GM10248 (cell line): ENCODE measurements around the gene COQ10B.
A peak's percentile ranks its signal among the peaks of the same experiment; 100 is the strongest.

Experiments
- CTCF ChIA-PET: fragments of 300-600 bp; sonication (Branson Sonifier 250); formaldehyde crosslinking; extraction: SDS; loops from one replicate; lab custom pipeline; 2021; ENCODE audit warnings: antibody characterized with exemption; lab: Yijun Ruan, JAX
- POLR2A ChIA-PET: fragments of 350-650 bp; sonication (Branson Sonifier 250); formaldehyde crosslinking; extraction: SDS; loops from one replicate; lab custom pipeline; 2020; ENCODE audit warnings: antibody characterized with exemption; lab: Yijun Ruan, JAX
- DNase-seq: peaks from one replicate; pipeline ENCODE4 v3.0.0; 2012; ENCODE audit errors: extremely low spot score
- TF ChIP-seq, protein P1 (sequence below): IDR thresholded peaks from 2 replicates; pipeline ENCODE4 v1.5.1; 2012; ENCODE audit warnings: mild to moderate bottlenecking, low read depth; ENCODE audit errors: extremely low read depth, missing control alignments, control extremely low read depth

COQ10B gene

DNA sequence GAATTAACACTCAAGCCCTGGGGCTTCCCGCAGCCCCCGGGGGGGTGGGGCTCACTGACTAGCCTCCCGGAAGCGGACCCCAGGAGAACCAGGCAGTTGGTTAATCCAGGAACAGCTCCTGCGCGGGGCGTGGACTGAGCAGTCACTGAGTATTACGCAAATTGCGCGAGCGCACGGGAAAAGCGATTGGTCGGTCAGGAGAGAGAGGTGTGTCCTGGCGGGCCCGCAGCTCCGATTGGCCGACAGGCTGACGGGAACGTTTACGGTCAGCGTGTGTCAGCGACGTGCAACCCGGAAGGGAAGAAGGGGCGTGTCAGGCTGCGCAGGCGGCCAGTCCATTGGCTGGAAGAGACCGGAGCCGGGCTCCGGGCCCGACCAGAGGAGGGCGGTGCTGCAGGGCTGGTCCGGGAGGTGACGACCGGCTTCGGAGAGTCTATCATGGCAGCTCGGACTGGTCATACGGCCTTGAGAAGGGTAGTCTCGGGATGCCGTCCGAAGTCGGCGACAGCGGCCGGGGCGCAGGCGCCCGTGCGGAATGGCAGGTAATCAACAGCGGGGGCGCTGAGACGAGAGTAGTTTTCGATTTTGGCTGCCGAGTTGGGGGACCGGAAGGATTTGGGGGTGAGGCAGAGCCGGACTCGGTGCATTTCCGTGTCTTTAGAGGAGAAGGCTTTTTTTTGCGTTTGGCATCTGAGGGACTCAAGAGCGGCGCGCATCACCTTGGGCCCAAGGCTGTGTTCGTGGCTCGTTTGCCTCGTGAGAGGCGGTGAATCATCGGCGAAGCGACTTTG, at the start of gene COQ10B:
Gene COQ10B, plus strand, starts transcription at position 430 of the 791 bp plus-strand sequence. Its CDS starts 9 bp downstream, at position 439.
- TF ChIP-seq, protein P1, sequence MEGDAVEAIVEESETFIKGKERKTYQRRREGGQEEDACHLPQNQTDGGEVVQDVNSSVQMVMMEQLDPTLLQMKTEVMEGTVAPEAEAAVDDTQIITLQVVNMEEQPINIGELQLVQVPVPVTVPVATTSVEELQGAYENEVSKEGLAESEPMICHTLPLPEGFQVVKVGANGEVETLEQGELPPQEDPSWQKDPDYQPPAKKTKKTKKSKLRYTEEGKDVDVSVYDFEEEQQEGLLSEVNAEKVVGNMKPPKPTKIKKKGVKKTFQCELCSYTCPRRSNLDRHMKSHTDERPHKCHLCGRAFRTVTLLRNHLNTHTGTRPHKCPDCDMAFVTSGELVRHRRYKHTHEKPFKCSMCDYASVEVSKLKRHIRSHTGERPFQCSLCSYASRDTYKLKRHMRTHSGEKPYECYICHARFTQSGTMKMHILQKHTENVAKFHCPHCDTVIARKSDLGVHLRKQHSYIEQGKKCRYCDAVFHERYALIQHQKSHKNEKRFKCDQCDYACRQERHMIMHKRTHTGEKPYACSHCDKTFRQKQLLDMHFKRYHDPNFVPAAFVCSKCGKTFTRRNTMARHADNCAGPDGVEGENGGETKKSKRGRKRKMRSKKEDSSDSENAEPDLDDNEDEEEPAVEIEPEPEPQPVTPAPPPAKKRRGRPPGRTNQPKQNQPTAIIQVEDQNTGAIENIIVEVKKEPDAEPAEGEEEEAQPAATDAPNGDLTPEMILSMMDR: peak; percentile 18
- DNase-seq: peak; percentile 98
- POLR2A ChIA-PET: interaction anchor here (0.5 to 1.6 kb wide), 15 partner anchors 9 to 501 kb away, joined by 3 to 15 read pairs (median 4); partner anchors contain the start of genes HSPD1, HSPE1 and SF3B1
- CTCF ChIA-PET: interaction anchor here (0.7 to 6.5 kb wide), 10 partner anchors 8 to 24 kb away, joined by 3 to 45 read pairs (median 4); partner anchors contain the start of gene SF3B1

DNA sequence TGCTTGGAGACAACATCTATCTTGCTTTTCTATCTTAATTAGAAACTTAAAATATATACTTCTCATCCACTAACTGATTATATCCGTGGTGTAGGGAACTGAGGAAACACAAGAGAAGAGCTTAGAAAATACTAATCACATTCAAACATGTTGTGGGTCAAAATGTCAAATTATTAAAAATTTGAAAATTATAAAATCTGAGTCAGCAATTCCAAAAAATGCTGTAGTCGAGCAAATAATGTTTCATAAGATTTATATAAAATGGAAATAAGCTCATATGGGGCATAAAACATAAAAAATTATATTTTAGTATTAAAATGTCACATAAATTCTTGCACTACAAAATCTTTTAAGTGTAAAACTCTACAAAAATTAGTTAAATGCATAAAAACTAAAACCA, 47.8 kb upstream of the COQ10B start:
- TF ChIP-seq, protein P1: no peak
- POLR2A ChIA-PET: no interaction called here
- CTCF ChIA-PET: interaction anchor here (1.1 kb wide), 3 partner anchors 9 to 292 kb away, joined by 3 read pairs; no protein-coding TSS in a partner anchor
- no peak for DNase-seq

DNA sequence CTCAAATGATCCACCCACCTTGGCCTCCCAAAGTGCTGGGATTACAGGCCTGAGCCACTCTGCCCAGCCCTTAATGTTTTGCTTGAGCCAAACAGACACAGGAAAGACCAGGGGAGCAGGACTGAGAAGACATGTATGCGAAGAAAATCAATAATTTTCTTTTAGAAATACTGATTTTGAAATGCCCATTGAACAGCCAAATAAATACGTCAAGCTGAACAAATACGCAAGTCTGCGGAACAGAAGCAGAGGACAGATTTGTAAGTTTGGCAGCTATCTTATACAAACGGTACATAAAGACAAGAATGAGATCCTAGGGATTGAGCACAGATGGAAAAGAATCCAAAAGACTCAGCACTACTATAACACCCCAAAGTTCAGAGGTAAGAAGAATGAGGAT, 39.3 kb upstream of the COQ10B start:
- TF ChIP-seq, protein P1: no peak
- POLR2A ChIA-PET: interaction anchor here (0.8 kb wide), 1 partner anchor 17 kb away, joined by 3 read pairs; no protein-coding TSS in a partner anchor
- DNase-seq: no peak
- CTCF ChIA-PET: interaction anchor here (0.7 to 2.0 kb wide), 5 partner anchors 8 to 301 kb away, joined by 3 to 7 read pairs (median 4); no protein-coding TSS in a partner anchor

DNA sequence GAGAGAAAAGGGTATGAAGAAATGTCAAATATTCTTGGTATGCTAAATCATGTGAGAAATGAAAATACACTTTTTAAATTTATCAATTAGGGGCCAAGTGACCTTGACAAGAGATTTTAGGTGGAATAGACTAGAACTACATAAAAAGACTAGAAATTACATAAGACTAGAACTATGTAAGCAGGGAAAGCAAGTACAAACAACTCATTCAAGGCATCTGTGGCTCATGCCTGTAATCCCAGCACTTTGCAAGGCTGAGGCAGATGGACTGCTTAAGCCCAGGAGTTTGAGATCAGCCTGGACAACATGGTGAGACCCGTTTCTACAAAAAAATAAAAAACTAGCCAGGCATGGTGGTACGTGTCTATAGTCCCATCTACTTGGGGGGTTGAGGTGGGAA, 38.8 kb upstream of the COQ10B start:
- ChIA-PET POLR2A (interaction anchor here (0.8 to 1.4 kb wide), 2 partner anchors 11 to 16 kb away, joined by 3 to 5 read pairs; no protein-coding TSS in a partner anchor), CTCF (interaction anchor here (0.9 to 2.0 kb wide), 3 partner anchors 8 to 31 kb away, joined by 3 to 7 read pairs (median 3); no protein-coding TSS in a partner anchor)
- DNase-seq: no peak
- TF ChIP-seq, protein P1: no peak

DNA sequence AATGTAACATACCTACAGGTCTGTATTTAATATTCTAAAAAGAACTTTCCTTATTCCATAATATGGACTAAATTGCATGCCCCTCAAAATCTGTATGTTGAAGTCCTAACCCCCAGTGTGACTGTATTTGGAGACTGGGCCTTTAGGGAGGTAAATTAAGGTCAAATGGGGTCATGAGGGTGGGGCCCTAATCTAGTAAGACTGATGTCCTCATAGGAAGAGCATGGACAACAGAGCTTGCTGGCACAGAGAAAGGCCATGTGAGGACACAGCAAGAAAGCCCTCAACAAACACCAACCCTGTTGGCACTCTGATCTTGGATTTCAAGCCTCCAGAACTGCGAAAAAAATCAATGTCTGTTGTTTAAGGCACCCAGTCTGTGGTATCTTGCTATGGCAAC, 37.1 kb upstream of the COQ10B start:
- CTCF ChIA-PET: interaction anchor here (1.7 to 2.4 kb wide), 2 partner anchors 11 to 13 kb away, joined by 3 to 5 read pairs; no protein-coding TSS in a partner anchor
- POLR2A ChIA-PET: no interaction called here
- TF ChIP-seq, protein P1: no peak
- DNase-seq: no peak

DNA sequence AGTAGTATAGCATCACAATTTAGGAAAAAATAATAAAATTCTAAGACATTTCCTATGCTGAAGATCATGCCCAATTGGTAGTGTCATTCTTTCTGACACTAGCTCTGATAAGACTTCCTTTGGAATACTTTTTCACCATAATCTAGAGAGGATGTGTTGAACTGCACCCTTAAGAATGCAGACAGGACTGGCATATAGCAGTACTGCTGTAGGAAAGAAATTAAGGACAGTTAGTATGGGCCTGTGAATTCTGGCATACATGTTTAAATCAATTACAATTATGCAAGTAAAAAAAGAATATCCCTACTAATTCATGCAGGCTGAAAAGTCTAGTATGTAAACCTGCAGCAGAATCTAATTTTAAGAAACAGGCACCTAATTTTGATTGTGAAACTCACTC, 33.9 kb upstream of the COQ10B start:
- POLR2A ChIA-PET: no interaction called here
- CTCF ChIA-PET: interaction anchor here (1.1 kb wide), 1 partner anchor 58 kb away, joined by 3 read pairs; no protein-coding TSS in a partner anchor
- TF ChIP-seq, protein P1: no peak
- no peak for DNase-seq
